ENCODE data around the gene UBAC1. TPM values are rescaled to one million over a fixed set of nuclear protein-coding genes. Genes with fewer than 3 reads are reported as not detected.
A peak's percentile ranks its signal among the peaks of the same experiment; 100 is the strongest.

Gene UBAC1
- total and polyA plus RNA-seq, 7 donors: 71.1 to 261 (median 162) TPM

DNA sequence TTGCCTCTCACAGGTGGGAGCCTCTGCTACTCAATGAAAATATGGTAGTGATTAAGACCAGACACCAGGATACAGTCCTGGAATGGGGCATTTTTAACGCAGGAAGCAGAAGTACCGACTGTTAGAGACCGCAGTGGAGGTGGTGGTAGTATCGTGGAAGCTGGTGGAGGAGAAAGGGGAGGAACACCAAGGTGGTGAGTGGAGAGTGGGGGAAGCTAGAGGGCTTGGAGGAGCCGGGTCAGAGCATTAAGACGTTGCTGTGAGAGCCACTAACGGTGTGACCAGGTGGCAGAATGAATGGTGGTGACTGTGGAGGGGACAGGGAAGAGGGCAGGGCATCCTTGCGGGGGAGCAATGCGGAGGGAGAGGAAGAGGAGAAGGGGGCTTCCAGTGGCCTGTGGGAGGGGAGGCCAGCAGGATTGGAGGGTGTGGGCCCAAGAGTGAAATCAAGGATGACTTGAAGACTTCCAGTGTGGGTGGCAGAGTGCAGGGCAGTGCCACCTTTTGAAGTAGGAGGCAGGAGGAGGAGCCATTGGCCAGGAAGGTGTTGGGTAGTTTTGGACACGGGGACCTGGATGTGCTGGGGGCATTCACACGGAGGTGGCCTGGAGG lies 1.6 kb upstream of the UBAC1 start:
- Histone ChIP-seq H3K4me3 (no peak overlapping the region), H3K4me1 (peaks cover 22% of the 10 kb centered on the region), H3K27me3 (ENCODE audit: insufficient read depth in 3 of 3, low read length in 2 of 3) (no peaks in the 10 kb centered on the region), H3K9me3 (no peaks in the 10 kb centered on the region), H3K27ac (no peak overlapping the region), H3K36me3 (ENCODE audit: insufficient read depth in 1 of 2, low read depth in 1 of 2) (no peaks in the 10 kb centered on the region)
- WGBS, 3 donors: 65 to 71% (median 66%) methylated on average over 11 of the region's 11 CpGs
- no peak for DNase-seq
- TF ChIP-seq, protein P1, sequence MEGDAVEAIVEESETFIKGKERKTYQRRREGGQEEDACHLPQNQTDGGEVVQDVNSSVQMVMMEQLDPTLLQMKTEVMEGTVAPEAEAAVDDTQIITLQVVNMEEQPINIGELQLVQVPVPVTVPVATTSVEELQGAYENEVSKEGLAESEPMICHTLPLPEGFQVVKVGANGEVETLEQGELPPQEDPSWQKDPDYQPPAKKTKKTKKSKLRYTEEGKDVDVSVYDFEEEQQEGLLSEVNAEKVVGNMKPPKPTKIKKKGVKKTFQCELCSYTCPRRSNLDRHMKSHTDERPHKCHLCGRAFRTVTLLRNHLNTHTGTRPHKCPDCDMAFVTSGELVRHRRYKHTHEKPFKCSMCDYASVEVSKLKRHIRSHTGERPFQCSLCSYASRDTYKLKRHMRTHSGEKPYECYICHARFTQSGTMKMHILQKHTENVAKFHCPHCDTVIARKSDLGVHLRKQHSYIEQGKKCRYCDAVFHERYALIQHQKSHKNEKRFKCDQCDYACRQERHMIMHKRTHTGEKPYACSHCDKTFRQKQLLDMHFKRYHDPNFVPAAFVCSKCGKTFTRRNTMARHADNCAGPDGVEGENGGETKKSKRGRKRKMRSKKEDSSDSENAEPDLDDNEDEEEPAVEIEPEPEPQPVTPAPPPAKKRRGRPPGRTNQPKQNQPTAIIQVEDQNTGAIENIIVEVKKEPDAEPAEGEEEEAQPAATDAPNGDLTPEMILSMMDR (IDR thresholded peaks at IDR 0.05): no peak
- intact Hi-C loops (cut with DNase I): loop anchor here (5.0 to 10.0 kb wide), 3 partner anchors 56 to 322 kb away; partner anchors contain the start of genes CAMSAP1 (in 1 of the 2) and KCNT1 (in 1 of the 2)
- no peak for ATAC-seq

DNA sequence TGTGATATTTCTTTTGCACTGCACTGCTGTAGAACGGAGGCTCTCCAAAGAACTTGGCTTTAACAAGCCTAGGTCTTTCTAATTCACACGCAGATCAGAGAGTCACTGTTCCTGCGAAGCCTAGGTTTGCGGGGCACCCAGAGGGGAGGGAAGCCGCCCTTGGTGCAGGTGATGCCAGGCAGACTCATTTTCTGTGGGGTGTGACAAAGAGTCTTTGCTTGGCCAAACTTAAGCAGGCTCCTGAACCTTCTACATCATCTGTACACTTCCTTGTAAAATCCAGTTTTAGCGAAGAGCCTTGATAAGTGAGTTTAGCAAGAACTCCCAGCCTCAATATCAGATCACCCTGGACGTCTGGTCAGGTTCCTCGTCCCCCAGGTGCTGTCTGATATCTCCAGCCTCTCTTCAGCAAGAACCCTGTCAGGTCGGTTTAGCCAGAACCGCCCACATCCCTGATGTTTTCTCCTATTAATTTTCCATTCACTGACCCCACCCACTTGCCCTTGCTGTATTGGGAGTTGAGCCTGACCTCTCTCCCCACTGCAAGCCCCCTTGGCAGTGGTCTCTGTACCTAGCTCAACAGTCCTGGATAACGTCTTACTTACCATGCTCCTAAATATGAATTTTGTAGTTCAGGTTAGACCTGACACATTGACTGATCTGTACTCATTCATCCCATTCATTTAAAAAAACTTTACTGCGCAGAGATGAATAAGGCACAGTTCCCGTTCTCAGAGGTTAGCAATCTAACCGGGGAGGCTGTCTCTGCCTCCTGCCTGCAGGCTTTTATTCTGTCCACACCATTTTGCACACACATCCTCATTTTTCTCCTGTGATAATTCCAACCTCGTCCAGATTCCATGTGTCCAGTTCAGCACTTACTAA lies 880 bp upstream of the UBAC1 start:
- Histone ChIP-seq H3K27me3 (ENCODE audit: insufficient read depth in 3 of 3, low read length in 2 of 3) (no peaks in the 10 kb centered on the region), H3K4me3 (peak overlapping the region; percentile 52), H3K36me3 (ENCODE audit: insufficient read depth in 1 of 2, low read depth in 1 of 2) (no peaks in the 10 kb centered on the region), H3K4me1 (peaks cover 20% of the 10 kb centered on the region), H3K27ac (peak overlapping the region; percentile 54), H3K9me3 (no peaks in the 10 kb centered on the region)
- TF ChIP-seq, protein P1 (IDR thresholded peaks at IDR 0.05): no peak
- WGBS, 3 donors: 53 to 58% (median 56%) methylated on average over 15 of the region's 15 CpGs
- DNase-seq (no peak), ATAC-seq (no peak)
- intact Hi-C loops (cut with DNase I): loop anchor here (5.0 to 10.0 kb wide), 3 partner anchors 55 to 323 kb away; partner anchors contain the start of genes CAMSAP1 (in 1 of the 2) and KCNT1 (in 1 of the 2)

DNA sequence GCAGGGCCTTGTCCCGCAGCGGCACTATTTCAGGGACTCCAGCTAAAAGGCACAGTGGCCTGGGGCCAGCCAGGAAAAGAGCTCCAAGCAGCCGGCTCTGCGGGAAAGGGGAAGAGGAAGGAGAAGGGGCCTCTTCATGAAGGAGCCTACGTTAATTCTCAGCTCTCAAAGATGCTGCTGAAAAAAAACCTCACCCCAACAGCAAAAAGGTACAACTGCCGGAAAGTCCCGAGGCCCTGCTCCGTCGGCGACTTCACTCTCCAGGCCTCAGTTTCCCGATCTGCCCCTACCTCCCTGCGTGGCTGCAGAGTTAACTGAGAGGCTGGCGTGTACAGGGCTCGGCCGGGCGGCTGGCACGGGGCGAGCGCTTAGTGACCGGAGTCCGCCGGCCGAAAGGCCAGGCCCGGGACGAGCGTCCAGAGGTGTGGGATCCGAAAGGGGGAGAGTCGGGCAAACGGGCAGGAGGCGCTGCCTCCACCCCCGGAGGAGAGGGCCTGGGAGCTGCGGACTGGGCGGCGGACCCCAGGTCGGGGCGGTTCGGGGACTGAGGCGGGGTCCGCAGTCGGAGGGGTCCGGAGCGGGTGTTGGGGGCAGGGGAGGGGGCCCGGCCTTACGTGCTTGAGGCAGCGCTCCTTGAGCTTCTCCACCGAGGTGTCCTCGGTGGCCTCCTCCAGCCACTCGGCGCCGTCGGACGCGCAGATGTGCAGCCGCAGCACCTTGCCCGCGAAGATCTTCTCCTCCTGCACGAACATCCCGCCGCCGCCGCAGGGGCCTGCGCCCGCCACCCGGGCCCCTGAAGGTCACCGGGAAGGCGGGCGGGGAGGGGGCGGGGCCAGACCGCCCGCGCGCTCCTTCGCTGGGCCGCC lies 529 bp downstream of the UBAC1 start:
- DNase-seq: no peak
- ATAC-seq: peak; percentile 8 to 29 (median 20)
- Histone ChIP-seq H3K4me3 (peak overlapping the region; percentile 96), H3K36me3 (ENCODE audit: insufficient read depth in 1 of 2, low read depth in 1 of 2) (no peaks in the 10 kb centered on the region), H3K4me1 (peaks cover 35% of the 10 kb centered on the region), H3K27me3 (ENCODE audit: insufficient read depth in 3 of 3, low read length in 2 of 3) (no peaks in the 10 kb centered on the region), H3K27ac (peak overlapping the region; percentile 93), H3K9me3 (no peaks in the 10 kb centered on the region)
- 0% methylated on average over 47 to 74 of the region's 74 CpGs for WGBS, 3 donors
- TF ChIP-seq, protein P1 (IDR thresholded peaks at IDR 0.05): no peak
- intact Hi-C loops (cut with DNase I): loop anchor here (5.0 to 10.0 kb wide), 3 partner anchors 53 to 324 kb away; partner anchors contain the start of genes CAMSAP1 (in 1 of the 2) and KCNT1 (in 1 of the 2)

DNA sequence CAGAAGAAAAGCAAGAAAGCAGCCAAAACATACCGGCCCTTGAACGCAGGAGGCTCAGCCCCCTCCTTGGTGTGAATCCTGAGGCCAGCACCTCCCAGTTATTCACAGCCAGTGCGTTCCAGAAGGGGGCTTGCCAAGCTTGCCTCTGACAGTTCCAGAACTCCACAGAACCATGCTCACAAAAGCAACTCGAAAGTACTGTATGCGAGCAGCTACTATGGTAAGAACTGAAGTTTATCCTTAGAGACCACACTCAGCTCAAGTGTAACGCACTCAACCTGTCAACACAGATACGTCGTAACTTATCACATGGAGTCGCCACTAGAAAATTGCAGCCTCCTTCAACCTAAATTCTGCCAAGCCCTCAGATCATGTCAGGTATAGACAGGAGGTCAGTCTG lies 1.4 kb downstream of the UBAC1 start:
- ATAC-seq (peak in 2 of 4 donors; percentile 3 to 21), DNase-seq (no peak)
- Histone ChIP-seq H3K27ac (peak overlapping the region; percentile 93), H3K36me3 (ENCODE audit: insufficient read depth in 1 of 2, low read depth in 1 of 2) (peaks cover 0 to 3% of the 10 kb centered on the region in 2 donors), H3K4me3 (peak overlapping the region; percentile 96), H3K27me3 (ENCODE audit: insufficient read depth in 3 of 3, low read length in 2 of 3) (no peaks in the 10 kb centered on the region), H3K4me1 (peaks cover 43% of the 10 kb centered on the region), H3K9me3 (no peaks in the 10 kb centered on the region)
- TF ChIP-seq, protein P1 (IDR thresholded peaks at IDR 0.05): no peak
- intact Hi-C loops (cut with DNase I): loop anchor here (5.0 to 10.0 kb wide), 3 partner anchors 53 to 325 kb away; partner anchors contain the start of genes CAMSAP1 (in 1 of the 2) and KCNT1 (in 1 of the 2)
- WGBS, 3 donors: 19 to 31% (median 22%) methylated on average over 9 of the region's 9 CpGs

All from psoas muscle (tissue), 8 donors.